CD4-positive, alpha-beta T cell treated with Interleukin-15 for 1 hour (primary cell): ENCODE results near the gene NEURL1.
"Not testable (repeated sequence)": the region's sequence is repeated elsewhere in the genome, so short reads cannot be mapped to it uniquely, and the experiment has no call there.

Source experiments
- DNase-seq: peaks from one replicate; pipeline ENCODE4 v3.0.0-alpha.2; 2020

NEURL1 gene

DNA sequence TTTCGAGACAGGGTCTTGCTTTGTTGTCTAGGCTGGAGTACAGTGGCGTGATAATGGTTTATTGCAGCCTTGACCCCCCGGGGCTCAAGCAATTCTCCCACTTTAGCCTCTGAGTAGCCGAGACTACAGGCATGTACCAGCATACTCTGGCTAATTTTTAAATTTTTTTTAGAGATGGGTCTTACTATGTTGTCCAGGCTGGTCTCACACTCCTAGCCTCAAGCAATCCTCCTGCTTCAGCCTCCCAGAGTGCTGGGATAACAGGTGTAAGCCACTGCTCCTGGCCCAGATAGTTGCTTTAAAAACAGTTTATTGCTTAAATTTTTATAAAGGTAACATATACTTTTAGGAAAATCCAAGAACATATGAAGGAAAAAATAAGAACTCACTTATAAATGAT is 26.3 kb downstream of the NEURL1 start:
- DNase-seq: no peak

GRCh38 chr10:103522006-103522405 is 28.5 kb downstream of the NEURL1 start:
- DNase-seq: not testable (repeated sequence)

DNA sequence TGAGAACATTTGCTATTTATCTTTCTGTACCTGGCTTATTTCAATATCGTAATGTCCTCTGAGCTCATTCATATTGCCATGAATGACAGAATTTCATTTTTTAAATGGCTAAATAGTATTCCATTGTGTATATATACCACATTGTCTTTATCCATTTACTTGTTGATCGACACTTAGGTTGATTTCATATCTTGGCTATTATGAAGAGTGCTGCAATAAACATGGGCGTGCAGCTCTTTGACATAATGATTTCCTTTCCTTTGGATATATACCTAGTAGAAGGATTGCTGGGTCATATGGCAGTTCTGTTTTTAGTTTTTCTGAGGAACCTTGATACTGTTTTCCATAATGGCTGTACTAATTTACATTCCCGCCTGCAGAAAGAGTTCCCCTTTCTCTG is 30.2 kb downstream of the NEURL1 start:
- DNase-seq: no peak

DNA sequence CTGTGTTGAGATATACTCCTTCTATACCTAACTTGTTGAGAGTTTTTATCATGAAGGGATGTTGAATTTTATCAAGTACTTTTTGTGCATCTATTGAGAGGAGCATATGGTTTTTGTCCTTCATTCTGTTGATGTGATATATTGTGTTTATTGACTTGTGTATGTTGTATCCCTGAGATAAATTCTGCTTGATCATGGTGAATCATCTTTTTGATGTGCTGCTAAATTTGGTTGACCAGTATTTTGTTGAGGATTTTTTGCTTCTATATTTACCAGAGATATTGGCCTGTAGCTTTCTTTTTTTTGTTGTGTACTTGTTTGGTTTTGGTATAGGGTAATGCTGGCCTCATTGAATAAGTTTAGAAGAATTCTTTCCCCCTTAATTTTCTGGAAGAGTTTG is 32.4 kb downstream of the NEURL1 start:
- no peak for DNase-seq

- not testable (repeated sequence) for DNase-seq
Observed at GRCh38 chr10:103527476-103527875, 34.0 kb downstream of the NEURL1 start.

DNA sequence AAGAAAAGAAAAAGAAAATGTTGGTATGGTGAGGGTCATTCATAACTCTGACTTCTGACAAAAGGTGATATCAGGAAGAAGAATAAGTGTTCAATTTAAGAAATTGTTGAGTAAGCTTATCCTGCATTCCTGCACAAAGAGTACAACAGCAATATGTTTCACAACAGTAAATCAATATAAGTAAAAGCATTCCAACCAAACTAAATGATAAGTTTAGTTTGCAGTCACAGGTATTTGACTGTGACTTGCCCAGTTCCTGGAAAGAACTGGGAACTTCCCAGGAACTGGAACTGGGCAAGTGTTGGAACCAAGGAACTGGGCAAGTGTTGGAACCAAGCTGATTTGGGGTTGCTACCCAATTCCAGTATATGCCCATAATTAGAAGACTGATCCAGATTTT is 35.0 kb downstream of the NEURL1 start:
- DNase-seq: no peak

- no peak for DNase-seq
Observed at GRCh38 chr10:103529539-103529938, 36.0 kb downstream of the NEURL1 start.

- no peak for DNase-seq
Observed at GRCh38 chr10:103533827-103534226, 40.3 kb downstream of the NEURL1 start.

DNA sequence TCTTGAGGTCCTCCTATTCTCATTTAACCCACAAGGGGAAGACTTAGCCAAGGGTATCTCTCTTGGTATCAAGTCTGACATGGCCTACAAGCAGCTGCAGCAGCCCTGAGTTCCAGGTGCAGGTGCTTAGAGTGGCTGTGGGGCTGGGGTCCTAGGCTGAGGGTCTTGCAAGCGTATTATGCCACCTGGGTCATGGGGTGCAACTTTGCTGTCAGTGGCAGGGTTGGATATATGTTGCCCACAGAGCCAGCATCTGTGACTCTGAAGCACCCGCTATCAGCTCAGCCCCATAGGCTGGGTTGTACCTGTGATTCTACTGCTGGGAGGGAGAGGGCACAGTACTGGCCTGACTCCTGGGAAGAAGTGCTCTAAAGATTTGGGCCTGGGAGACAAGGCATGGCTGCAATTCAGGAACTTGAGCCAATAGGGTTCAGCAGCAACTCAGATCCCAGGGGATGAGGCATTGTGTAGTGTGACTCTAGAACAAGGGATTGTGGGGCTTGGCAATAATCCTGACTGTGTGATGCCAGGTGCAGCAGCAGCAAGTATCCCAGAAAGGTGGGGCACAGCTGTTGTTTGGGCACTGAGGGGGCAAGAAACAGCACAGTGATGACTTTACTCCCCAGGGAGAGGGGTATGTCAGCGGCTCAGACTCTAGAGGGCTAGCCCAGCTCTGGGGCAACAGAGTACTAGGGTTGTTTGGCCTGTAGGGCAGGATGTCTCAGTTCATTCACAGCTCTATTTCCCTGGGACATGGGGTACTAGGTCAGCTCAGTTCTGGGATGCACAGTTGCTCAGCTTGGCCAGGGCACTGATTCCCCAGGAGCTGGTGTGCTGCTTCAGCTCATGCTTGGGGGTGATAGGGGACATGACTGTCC is 41.4 kb downstream of the NEURL1 start:
- no peak for DNase-seq

DNA sequence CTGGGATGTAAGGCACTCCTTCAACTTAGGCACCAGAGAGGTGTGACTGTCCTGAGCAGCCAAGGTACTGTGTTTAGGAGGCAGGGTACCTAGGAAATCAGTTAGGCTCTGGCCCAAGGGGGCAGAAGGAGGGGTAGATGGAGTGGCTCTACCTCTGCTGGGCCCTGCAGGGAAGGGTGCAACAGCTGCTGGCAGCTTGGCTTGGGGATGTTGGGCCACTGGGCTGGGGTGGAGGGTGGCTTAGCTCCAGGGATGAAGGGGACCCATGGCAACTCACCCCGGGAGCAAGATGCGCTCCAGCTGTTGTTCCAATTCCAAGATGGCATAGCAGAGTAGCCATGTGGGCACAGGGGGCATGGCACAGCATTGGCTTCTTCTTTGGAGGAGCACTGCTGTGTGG is 42.1 kb downstream of the NEURL1 start:
- no peak for DNase-seq

DNA sequence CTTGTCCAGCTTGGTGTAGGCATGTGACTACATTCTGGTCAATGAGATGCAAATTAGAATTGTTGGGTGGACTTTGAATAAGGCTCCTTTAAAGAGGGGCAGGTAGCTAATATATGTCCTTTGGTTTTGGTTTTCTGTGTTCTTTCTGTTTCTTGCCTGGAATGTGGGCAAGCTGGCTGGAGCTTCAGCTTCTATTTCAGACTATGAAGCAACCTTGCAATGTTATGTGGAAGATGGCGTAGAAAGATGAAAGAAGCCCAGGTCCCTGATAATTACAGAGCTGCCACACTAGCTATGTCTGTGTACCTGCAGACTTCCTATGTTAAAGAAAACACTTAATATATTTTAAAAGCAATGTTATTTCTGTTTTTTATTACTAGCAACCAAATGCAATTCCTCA is 46.2 kb downstream of the NEURL1 start:
- no peak for DNase-seq

DNA sequence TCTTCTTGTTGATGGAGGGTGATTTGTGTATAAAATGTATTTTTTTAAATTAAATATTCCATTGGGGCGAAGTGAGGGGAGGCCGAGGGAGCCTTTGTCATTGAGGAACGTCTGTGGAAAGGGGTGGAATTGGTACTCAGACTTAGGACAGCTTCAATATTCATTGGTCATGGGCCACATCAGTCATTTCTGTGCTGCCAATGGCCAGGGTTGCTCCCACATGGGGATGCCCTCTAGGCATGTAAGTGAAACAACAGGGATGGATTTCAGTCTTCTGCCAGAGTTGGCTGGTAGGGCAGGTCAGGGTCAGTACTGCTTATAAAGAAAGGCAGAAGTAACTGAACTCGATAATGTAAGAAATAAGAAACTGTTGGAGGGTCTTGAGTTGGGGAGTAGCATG is 47.2 kb downstream of the NEURL1 start:
- no peak for DNase-seq

DNA sequence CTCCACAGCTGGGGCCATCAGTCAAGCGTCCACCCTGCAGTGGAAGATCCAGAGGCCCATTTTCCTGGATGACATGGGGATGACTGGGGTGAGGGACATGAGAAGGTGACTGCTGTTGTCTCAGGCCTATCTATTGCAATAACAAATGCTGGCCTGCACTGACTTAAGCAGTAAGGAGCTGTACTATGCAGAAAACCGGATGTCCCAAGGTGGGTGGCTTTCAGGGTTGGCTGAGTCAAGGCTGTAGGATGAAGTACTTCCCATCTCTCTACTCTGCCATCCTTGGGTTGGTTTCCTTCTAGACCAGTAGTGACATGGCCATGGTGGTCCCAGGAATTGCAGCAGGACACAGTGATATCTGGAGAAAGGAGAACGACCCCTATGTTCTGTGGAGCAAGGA is 48.1 kb downstream of the NEURL1 start:
- DNase-seq: no peak

- DNase-seq: no peak
Observed at GRCh38 chr10:103542764-103543616, 49.5 kb downstream of the NEURL1 start.

GRCh38 chr10:103543617-103544525 is 50.4 kb downstream of the NEURL1 start:
- DNase-seq: no peak

GRCh38 chr10:103544657-103545310 is 51.3 kb downstream of the NEURL1 start:
- no peak for DNase-seq

DNA sequence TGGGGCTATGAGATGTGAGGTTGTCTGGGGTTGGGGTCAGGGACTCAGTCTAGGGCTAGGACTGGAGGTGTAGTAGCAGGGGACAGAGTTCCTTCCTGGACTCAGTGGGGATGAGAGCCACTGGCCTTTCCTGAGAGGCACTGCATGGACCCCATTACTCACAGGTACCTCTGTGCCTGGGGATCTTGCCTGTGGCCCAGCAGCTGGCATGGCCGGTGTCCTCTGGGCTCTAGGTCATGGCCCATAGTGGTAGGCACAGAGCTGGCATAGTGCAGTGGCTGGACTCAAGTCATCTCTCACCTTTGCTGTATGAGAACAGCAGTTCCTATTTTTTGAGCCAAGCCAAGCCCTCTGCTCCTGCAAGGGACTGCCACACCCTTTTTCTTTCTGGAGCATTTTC is 51.9 kb downstream of the NEURL1 start:
- DNase-seq: no peak

GRCh38 chr10:103545771-103546281 is 52.3 kb downstream of the NEURL1 start:
- DNase-seq: no peak

GRCh38 chr10:103546401-103546800 is 52.9 kb downstream of the NEURL1 start:
- DNase-seq: no peak

GRCh38 chr10:103547391-103547946 is 54.0 kb downstream of the NEURL1 start:
- no peak for DNase-seq

- DNase-seq: no peak
Observed at GRCh38 chr10:103548006-103548405, 54.5 kb downstream of the NEURL1 start.
